ENCODE data around the gene RNF8. TPM values are rescaled to one million over a fixed set of nuclear protein-coding genes. Genes with fewer than 3 reads are reported as not detected.

RNF8 gene
- total and polyA plus RNA-seq, 9 of the 15 experiments (the other 6 are each of a cell fraction or from before 2014, with no cell fraction given): 10.6 to 47.0 (median 37.5) TPM

GRCh38 chr6:37381579-37381978 is 27.8 kb downstream of the RNF8 start (continued):
- peak; percentile 92 for TF ChIP-seq REST (IDR thresholded peaks at IDR 0.05; ENCODE audit: borderline replicate concordance)
- no peak for TF ChIP-seq REST (CRISPR knock-in tag; IDR thresholded peaks at IDR 0.05; ENCODE audit: low read depth)
- peak; percentile 88 for TF ChIP-seq MEF2A (IDR thresholded peaks at IDR 0.05; ENCODE audit: control insufficient read depth, low read depth, low read length)
- no peak for TF ChIP-seq TFE3 (CRISPR knock-in tag; IDR thresholded peaks at IDR 0.05)
- TF ChIP-seq SUPT5H (IDR thresholded peaks at IDR 0.05): no peak
- TF ChIP-seq ZNF354B (CRISPR knock-in tag; IDR thresholded peaks at IDR 0.05): no peak
- TF ChIP-seq ZNF444 (CRISPR knock-in tag; IDR thresholded peaks at IDR 0.05): no peak
- no peak for TF ChIP-seq POLR2AphosphoS2 (IDR thresholded peaks at IDR 0.05; ENCODE audit: low read length)
- peak; percentile 81 to 95 for TF ChIP-seq RAD21 (CRISPR knock-in tag; conservative IDR thresholded peaks at IDR 0.05 in 1 of 2, IDR thresholded peaks at IDR 0.05 in 1 of 2)
- no peak for TF ChIP-seq ZNF146 (CRISPR knock-in tag; IDR thresholded peaks at IDR 0.05; ENCODE audit: unreplicated experiment)
- TF ChIP-seq FIP1L1 (IDR thresholded peaks at IDR 0.05; ENCODE audit: low read depth, low read length, poor library complexity, severe bottlenecking): no peak
- TF ChIP-seq, protein P1, sequence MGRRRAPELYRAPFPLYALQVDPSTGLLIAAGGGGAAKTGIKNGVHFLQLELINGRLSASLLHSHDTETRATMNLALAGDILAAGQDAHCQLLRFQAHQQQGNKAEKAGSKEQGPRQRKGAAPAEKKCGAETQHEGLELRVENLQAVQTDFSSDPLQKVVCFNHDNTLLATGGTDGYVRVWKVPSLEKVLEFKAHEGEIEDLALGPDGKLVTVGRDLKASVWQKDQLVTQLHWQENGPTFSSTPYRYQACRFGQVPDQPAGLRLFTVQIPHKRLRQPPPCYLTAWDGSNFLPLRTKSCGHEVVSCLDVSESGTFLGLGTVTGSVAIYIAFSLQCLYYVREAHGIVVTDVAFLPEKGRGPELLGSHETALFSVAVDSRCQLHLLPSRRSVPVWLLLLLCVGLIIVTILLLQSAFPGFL (CRISPR knock-in tag; IDR thresholded peaks at IDR 0.05): no peak
- no peak for TF ChIP-seq RB1 (IDR thresholded peaks at IDR 0.05; ENCODE audit: low read depth)
- TF ChIP-seq TAF9B (IDR thresholded peaks at IDR 0.05; ENCODE audit: partially characterized antibody): no peak
- no peak for TF ChIP-seq MXI1 (IDR thresholded peaks at IDR 0.05; ENCODE audit: low read depth, low read length)
- no peak for TF ChIP-seq SRSF7 (optimal IDR thresholded peaks at IDR 0.05; ENCODE audit: low read depth, low read length)
- no peak for TF ChIP-seq ZNF3 (CRISPR knock-in tag; IDR thresholded peaks at IDR 0.05)
- TF ChIP-seq WHSC1 (IDR thresholded peaks at IDR 0.05; ENCODE audit: low read length): no peak
- TF ChIP-seq MAZ (CRISPR knock-in tag; conservative IDR thresholded peaks at IDR 0.05 in 1 of 2, IDR thresholded peaks at IDR 0.05 in 1 of 2): no peak
